Adrenal gland (tissue), 12 donors: Measurements from ENCODE around the gene UBE2A. TPM values are rescaled to one million over a fixed set of nuclear protein-coding genes. Genes with fewer than 3 reads are reported as not detected.

ENCODE experiments used
- DNase-seq, 7 donors: peaks; one replicate each; pipeline ENCODE4 v3.0.0-alpha.2; 2019 to 2020
- H3K27ac ChIP-seq, 5 donors: fragments of 200-600 bp; sonication (generic) in 4 of 5; 1 replicate in 3 of 5; 2 replicates in 2 of 5; pipeline versions ENCODE4 v1.5.1 to v1.8.0; 2016 to 2020; ENCODE audit warnings: mild to moderate bottlenecking in 1 of 5
- H3K27me3 ChIP-seq: fragments of 200-600 bp; 2 replicates; pipeline ENCODE4 v1.8.0; 2021
- H3K36me3 ChIP-seq, 2 donors: fragments of 200-600 bp; replicated peaks in 1 of 2; 1 replicate in 1 of 2; 2 replicates in 1 of 2; pipeline versions ENCODE4 v1.5.1 to v1.8.0; 2018 to 2022
- H3K4me1 ChIP-seq, 2 donors: fragments of 200-600 bp; replicated peaks in 1 of 2; 1 replicate in 1 of 2; 2 replicates in 1 of 2; pipeline versions ENCODE4 v1.5.1 to v1.8.0; 2018 to 2021
- H3K4me3 ChIP-seq, 4 donors: fragments of 200-600 bp; sonication (generic) in 3 of 4; one replicate each; pipeline ENCODE4 v1.5.1; 2016 to 2018
- H3K9me3 ChIP-seq, 3 donors: fragments of 200-600 bp; sonication (generic) in 1 of 3; replicated peaks in 1 of 3; 1 replicate in 2 of 3; 2 replicates in 1 of 3; pipeline versions ENCODE4 v1.5.1 to v1.8.0; 2016 to 2021
- POLR2A ChIP-seq, 2 donors: fragments of 450-650 bp; IDR thresholded peaks; one replicate each; pipeline ENCODE4 v1.6.1; 2017; ENCODE audit warnings: antibody characterized with exemption in 2 of 2, mild to moderate bottlenecking in 2 of 2, moderate library complexity in 1 of 2
- WGBS, 4 donors: extraction: QIAGEN DNeasy Blood & Tissue Kit in 2 of 4; methylation state at CpG; one replicate each; pipeline versions ENCODE4 v1.1.5 to v1.1.7; 2013 to 2017; 5-methylcytosine and 5-hydroxymethylcytosine counted together
- intact Hi-C, 2 donors: fragments of 100-400 bp; cut with DNase I; formaldehyde crosslinking; loops; one replicate each; pipeline versions ENCODE4 v1.14.1 to v1.15.0; 2022 to 2023
- polyA plus RNA-seq, 3 donors: library from polyadenylated mRNA; stranded (reverse); fragments of 200-250 nt in 2 of 3; fragments of 350-450 nt in 1 of 3; fragmentation: Illumina TruSeq in 1 of 3; extraction: RNeasy Lipid Tissue Mini Kit (QIAGEN cat#74804) in 1 of 3; gene quantifications; one replicate each; pipeline ENCODE4 v1.2.3, GENCODE V29; 2013 to 2014
- total RNA-seq, 9 donors: library from RNA; depleted of rRNA in 4 of 9; stranded (reverse); fragments of >200 nt in 4 of 9; fragments of 120-200 nt in 1 of 9; fragmentation: NEBNext Ultra II Directional in 1 of 9; extraction: Animal tissue kit (Norgen Biotek cat#: 25700) in 1 of 9; gene quantifications; one replicate each; pipeline versions ENCODE4 v1.1.0 to v1.2.4, GENCODE V29; 2013 to 2023
- TF ChIP-seq, protein P1 (sequence below), 6 experiments: fragments of 450-650 bp in 4 of 6; fragments of 200-600 bp in 2 of 6; sonication (generic) in 1 of 6; IDR thresholded peaks; 1 replicate in 5 of 6; 2 replicates in 1 of 6; pipeline versions ENCODE4 v1.5.1 to v1.8.0; 2016 to 2021; ENCODE audit warnings: antibody characterized with exemption in 6 of 6, mild to moderate bottlenecking in 2 of 6, moderate library complexity in 1 of 6
- donor health status: healthy with polysubstance abuse.
- donor health status: Bipolar disorder and iron deficiency.
- donor health status: DM: yes; HTN: yes; CAD: no.
- donor health status: DM: no; HTN: no; CAD: no.
- donor health status: DM: no; HTN: no; CAD: no.
- donor health status: DM: yes; HTN: yes; CAD: no.

Gene UBE2A
- total and polyA plus RNA-seq, 12 donors: 18.3 to 88.4 (median 34.4) TPM

DNA sequence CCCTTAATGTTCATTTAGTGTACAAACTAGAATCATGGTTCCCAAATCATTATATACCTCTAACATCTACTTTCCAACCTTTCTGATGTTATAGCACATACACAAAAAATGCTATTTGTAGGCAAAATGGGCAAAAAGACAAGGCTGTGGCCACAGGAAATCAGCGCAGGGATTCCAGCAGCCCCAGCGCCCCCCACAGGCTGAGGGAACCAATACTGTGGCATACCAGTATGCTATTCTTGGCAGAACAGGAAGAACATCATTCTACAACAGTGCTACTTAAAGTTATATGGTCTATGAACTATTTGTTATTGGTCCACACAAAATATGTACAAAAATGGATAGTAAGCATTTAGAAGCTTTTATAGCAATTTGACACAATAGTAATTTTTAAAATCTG lies 34.5 kb upstream of the UBE2A start:
- no peak overlapping the region for H3K4me3 ChIP-seq

DNA sequence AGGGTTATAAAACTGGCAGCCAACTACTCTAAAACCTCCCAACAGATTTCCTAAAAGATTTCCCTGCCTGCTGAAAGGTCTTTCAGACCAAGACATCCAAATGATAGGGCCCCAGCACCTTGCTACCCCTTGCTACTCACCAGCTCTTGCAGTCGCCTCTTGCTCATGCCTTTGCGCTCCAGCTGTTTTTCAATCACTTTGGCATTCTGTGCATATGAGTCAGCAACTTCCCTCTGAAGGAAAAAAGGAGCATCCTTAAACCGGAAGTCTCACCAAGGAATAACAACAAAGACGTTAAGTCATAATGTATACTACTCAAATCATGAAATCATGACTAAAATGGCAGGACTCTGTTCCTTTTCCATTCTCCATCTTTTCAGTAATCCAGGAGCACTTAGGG lies 33.2 kb upstream of the UBE2A start:
- DNase-seq: no peak
- Histone ChIP-seq H3K4me1 (no peaks in the 10 kb centered on the region), H3K36me3 (peaks cover 0 to 4% of the 10 kb centered on the region in 2 donors), H3K9me3 (no peaks in the 10 kb centered on the region), H3K27ac (peak overlapping the region in 1 of 5 donors; percentile 34), H3K4me3 (no peak overlapping the region), H3K27me3 (no peaks in the 10 kb centered on the region)
- WGBS, 4 donors: 47 to 64% (median 55%) methylated on average over 4 of the region's 4 CpGs
- intact Hi-C loops: no loop called here
- TF ChIP-seq POLR2A (IDR thresholded peaks at IDR 0.05): no peak
- TF ChIP-seq, protein P1, sequence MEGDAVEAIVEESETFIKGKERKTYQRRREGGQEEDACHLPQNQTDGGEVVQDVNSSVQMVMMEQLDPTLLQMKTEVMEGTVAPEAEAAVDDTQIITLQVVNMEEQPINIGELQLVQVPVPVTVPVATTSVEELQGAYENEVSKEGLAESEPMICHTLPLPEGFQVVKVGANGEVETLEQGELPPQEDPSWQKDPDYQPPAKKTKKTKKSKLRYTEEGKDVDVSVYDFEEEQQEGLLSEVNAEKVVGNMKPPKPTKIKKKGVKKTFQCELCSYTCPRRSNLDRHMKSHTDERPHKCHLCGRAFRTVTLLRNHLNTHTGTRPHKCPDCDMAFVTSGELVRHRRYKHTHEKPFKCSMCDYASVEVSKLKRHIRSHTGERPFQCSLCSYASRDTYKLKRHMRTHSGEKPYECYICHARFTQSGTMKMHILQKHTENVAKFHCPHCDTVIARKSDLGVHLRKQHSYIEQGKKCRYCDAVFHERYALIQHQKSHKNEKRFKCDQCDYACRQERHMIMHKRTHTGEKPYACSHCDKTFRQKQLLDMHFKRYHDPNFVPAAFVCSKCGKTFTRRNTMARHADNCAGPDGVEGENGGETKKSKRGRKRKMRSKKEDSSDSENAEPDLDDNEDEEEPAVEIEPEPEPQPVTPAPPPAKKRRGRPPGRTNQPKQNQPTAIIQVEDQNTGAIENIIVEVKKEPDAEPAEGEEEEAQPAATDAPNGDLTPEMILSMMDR (IDR thresholded peaks at IDR 0.05): no peak

More for the DNA sequence above, 34.5 kb upstream of the UBE2A start:
- no peak for TF ChIP-seq POLR2A (IDR thresholded peaks at IDR 0.05)
- TF ChIP-seq, protein P1 (IDR thresholded peaks at IDR 0.05): no peak
- Histone ChIP-seq H3K36me3 (peaks cover 0 to 4% of the 10 kb centered on the region in 2 donors), H3K27ac (no peak overlapping the region), H3K27me3 (no peaks in the 10 kb centered on the region), H3K4me1 (no peaks in the 10 kb centered on the region), H3K9me3 (no peaks in the 10 kb centered on the region)
- intact Hi-C loops: no loop called here
- WGBS, 4 donors: 38 to 51% (median 46%) methylated on average over 2 of the region's 2 CpGs
- no peak for DNase-seq

DNA sequence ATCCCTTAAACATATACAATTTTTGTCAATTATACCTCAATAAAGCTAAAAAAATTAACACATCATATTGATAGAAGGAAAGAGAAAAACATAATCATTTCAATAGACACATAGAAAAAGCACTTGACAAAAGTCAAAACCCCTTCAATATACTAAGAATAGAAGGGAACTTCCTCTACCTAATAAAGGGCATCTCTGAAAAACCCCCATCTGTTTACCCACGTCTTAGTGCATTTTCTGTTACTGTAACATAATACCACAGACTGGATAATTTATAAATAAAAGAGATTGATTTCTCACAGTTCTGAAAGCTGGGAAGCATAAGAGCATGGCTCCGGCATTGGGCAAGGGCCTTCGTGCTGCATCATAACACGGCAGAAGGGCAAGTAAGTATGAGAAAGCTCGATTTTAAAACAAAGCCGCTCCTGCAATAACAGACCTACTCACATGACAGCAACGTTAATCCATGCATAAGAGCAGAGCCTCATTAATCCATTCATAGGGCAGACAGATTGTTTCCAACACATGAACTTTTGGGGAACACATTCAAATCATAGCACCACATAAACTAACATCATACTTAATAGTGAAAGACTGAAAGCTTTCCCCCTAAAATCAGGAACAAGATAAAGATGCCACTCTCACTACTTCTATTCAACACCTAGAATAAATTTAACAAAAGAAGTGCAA lies 24.9 kb upstream of the UBE2A start:
- DNase-seq: no peak
- intact Hi-C loops: no loop called here
- TF ChIP-seq POLR2A (IDR thresholded peaks at IDR 0.05): no peak
- TF ChIP-seq, protein P1 (IDR thresholded peaks at IDR 0.05): no peak
- no peak overlapping the region for H3K27ac ChIP-seq
- no peaks in the 10 kb centered on the region for H3K27me3 ChIP-seq
- no peaks in the 10 kb centered on the region for H3K36me3 ChIP-seq
- H3K9me3 ChIP-seq: no peaks in the 10 kb centered on the region
- 55 to 86% (median 65%) methylated on average over 5 to 7 of the region's 7 CpGs for WGBS, 4 donors
- H3K4me3 ChIP-seq: no peak overlapping the region
- no peaks in the 10 kb centered on the region for H3K4me1 ChIP-seq

DNA sequence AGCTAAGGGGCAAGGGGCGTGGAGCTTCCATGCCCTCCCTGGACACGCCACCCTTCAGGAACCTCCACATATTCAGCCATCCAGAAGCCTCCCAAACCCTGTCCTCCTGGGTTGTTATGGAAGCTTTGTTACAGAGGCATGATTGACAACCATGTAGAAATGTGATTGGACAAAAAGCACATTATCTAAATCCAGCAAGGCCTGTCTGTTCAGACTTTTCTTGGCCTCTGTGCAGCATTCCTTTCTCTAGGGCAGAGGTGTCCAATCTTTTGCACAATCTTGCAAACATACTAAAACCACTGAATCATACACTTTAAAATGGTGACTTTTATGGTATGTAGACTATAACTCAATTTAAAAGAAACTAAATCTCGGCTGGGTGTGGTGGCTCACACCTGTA lies 21.9 kb upstream of the UBE2A start:
- H3K4me1 ChIP-seq: no peaks in the 10 kb centered on the region
- intact Hi-C loops: no loop called here
- no peaks in the 10 kb centered on the region for H3K27me3 ChIP-seq
- no peaks in the 10 kb centered on the region for H3K36me3 ChIP-seq
- TF ChIP-seq POLR2A (IDR thresholded peaks at IDR 0.05): no peak
- TF ChIP-seq, protein P1 (IDR thresholded peaks at IDR 0.05): no peak
- H3K4me3 ChIP-seq: no peak overlapping the region
- H3K27ac ChIP-seq: no peak overlapping the region
- WGBS, 4 donors: 62 to 94% (median 85%) methylated on average over 3 of the region's 3 CpGs
- DNase-seq: no peak
- H3K9me3 ChIP-seq: no peaks in the 10 kb centered on the region
